HG03457 (cell line): ENCODE measurements around the gene FASN.
"Not testable (repeated sequence)": the region's sequence is repeated elsewhere in the genome, so short reads cannot be mapped to it uniquely, and the experiment has no call there.

Source experiments
- ATAC-seq: cut with Tn5 transposase; IDR thresholded peaks from one replicate; pipeline ENCODE4 v1.9.1; 2021; ENCODE audit warnings: moderate number of reproducible peaks; ENCODE audit not compliant: unreplicated experiment

The FASN gene

GRCh38 chr17:82098169-82098938, at the start of gene FASN:
TSS of gene FASN (minus strand) at chr17:82098236. CDS start at chr17:82096445, 1,791 bp downstream.
- peak; percentile 52 for ATAC-seq

GRCh38 chr17:82146663-82147654, 48.9 kb upstream of the FASN start:
- ATAC-seq: no peak

DNA sequence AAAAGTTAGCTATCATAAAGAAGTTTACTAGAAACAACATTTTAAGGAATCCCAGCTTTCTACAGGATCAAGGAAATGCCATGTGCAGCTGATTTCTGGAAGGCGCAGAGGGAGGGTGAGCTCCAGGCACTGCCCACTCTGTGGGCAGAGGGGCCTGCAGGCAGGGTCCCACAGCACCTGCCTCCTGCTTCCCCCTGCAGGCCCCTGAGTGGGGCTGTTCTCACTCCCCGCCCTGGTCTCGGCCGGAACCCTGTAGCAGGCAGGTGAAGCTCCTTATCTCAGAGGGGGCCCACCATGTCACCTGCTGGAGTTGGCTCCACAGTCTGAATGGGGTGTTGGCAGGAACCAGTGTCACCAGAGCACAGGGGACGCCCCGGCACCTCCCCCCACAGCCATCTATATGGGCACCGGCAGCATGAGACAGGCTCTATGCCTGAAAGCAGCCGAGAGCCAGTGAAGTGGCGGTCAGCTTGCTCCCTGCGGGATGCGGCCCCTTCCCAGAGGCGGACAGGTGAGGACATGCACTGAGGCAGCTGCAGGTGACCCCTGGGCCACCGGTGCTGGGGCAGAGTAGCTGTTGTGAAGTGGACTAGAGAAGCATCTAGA, 47.6 kb upstream of the FASN start:
- ATAC-seq: no peak

- ATAC-seq: no peak
Measured at GRCh38 chr17:82143333-82143732, 45.3 kb upstream of the FASN start.

DNA sequence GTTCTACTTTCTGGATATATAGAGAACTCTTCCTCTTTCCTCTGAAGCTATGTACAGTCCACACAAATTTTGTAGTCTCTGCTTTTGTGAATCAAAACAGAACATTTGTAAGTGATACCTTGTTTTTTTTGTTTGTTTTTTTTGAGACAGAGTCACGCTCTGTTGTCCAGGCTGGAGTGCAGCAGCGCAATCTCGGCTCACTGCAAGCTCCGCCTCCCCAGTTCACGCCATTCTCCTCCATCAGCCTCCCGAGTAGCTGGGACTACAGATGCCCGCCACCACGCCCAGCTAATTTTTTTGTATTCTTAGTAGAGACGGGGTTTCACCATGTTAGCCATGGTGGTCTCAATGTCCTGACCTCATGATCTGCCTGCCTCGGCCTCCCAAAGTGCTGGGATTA, 41.9 kb upstream of the FASN start:
- ATAC-seq: not testable (repeated sequence)

DNA sequence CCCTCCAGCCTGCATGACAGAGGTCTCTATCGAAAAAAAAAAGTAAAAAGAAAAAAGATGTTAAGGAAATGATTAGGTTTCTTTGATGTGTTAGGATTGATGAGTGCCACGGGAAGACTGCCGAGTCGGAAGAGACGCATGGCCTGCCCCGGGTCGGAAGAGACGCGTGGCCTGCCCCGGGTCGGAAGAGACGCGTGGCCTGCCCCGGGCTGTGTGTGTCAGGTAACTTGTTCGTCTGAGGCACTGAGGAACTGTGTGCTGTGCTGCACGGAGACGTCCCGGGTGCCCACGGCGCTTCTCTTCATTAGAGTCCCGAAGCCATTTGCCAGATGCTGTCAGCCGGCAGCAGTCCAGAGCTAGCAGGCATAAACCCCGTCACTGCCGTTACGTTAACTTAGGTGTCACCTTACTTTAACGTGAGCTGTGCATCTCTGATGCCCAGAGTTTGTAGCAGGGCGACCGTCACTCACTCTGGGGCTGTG, 40.5 kb upstream of the FASN start:
- ATAC-seq: no peak

DNA sequence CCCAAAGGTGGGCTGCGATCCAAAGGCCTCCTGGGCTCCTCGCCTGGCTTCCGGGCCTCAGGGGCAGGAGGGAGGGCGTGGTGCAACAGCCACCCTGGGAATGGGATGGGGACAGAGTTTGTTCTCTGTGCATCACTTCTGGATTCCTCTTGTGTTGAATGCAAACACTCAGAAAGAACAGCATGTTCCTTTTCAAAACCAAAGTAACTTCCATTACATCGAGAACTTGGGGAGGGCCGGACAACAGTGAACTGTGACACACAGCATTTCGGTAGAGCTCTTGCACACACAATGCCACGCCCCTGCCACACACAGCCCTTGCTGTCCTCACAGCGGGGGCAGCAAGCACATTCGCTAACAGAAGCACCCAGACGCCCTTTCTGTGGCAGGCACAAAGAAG, 36.1 kb upstream of the FASN start:
- no peak for ATAC-seq

DNA sequence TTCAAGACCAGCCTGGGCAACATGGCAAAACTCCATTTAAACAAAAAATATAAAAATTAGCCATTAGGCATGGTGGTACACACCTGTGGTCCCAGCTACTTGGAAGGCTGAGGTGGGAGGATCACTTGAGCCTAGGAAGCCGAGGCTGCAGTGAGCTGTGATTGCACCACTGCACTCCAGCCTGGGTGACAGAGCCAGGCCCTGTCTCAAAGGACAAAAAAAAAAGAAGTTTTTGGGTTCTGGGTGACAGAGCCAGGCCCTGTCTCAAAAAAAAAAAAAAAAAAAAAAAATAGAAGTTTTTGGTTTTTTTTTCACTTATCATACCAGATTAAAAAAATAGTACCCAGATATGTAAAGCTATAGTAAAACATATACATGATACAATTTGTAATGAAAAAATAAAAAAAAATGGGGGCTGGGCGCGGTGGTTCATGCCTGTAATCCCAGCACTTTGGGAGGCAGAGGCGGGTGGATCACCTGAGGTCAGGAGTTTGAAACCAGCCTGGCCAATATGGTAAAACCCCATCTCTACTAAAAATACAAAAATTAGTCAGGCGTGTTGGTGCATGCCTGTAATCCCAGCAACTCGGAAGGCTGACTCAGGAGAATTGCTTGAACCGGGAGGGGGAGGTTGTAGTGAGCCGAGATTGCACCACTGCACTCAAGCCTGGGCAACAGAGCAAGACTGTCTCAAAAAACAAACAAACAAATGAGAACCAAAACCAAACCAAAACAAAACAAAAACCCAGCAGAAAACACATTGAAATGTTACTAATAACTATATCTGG, 35.3 kb upstream of the FASN start:
- not testable (repeated sequence) for ATAC-seq

- no peak for ATAC-seq
Measured at GRCh38 chr17:82129095-82129494, 31.1 kb upstream of the FASN start.

DNA sequence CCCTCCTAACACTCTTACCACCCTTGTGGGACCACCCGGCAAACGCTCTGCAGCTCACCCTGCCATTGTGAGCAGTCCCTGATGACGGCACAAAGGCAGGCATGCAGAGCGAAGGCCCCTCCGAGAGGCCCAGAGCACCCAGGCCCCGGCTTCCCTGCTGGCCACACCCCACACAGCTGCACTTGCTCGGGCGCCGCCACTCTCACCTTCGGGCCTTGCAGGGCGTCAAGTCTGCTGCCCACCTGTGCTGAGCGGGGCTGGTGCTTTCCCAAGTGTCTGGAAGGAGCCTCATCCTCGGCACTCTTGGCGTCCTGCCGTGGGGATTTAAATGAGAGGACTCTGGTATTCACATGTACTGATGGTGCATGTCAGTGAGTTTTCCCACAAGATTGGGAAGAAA, 30.3 kb upstream of the FASN start:
- ATAC-seq: no peak

GRCh38 chr17:82127704-82128103, 29.7 kb upstream of the FASN start:
- no peak for ATAC-seq

DNA sequence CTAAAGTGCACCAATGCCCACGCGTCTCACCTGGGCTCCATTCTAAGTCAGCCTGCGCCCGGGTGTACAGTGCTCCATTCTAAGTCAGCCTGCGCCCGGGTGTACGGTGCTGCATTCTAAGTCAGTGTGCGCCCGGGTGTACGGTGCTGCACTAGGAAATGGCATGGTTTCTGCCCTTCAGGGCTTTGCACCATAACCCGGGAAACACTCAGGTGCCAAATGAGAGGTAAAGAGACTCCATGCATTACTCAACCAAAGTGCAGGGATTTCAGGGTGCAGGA, 29.2 kb upstream of the FASN start:
- no peak for ATAC-seq

GRCh38 chr17:82126556-82127314, 28.7 kb upstream of the FASN start:
- no peak for ATAC-seq

DNA sequence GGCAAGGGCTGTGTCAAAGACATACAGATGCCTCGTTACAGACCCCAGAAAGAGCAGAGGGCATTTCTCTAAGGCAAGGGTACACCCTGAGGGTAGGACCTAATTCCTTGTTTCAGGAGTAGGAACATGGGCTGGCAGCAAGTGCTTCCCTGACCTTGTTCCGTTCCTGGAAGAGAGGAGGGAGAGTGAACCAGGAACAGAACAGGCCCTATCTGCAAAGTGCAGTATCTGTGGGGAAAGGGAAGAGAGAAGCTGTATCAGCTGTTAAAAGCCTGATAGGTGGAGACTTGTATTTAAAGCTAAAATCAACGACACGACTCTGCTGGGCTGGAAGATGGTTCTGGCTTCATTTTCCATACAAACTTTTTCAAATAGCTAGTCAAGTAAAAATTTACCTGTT, 26.1 kb upstream of the FASN start:
- ATAC-seq: no peak

- no peak for ATAC-seq
Measured at GRCh38 chr17:82121660-82122629, 23.9 kb upstream of the FASN start.

GRCh38 chr17:82121246-82121645, 23.2 kb upstream of the FASN start:
- ATAC-seq: no peak

GRCh38 chr17:82120148-82120547, 22.1 kb upstream of the FASN start:
- ATAC-seq: no peak

DNA sequence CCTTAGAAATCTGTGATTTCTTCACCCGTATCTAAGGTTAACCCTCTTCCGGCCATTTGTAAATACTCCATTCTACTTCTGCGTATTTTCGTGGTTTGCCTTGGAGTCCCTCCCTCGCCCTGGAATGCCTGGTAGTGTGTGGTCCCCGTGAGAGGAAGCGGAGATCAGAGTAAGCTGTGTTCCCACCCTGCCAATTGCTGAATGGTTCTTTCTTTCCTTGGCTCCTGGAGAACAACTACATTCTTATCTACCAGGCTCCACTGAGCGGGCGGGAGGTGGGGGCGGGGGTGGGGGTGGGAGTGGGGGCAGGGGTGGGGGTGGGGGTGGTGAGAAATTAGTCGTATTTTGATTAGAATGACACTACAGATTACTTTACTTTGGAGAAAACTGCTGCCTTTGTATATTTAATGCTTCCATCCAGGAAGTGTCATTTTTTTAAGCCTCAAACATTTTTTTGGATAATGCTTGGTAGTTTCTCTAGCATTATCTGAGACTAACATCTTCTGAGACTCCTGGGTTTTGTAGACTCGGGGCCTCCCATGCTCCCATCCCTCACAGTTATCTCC, 20.9 kb upstream of the FASN start:
- no peak for ATAC-seq
